Adrenal gland (tissue), 12 donors: ENCODE measurements around the gene ARPIN. TPM values are rescaled to one million over a fixed set of nuclear protein-coding genes. Genes with fewer than 3 reads are reported as not detected.

ENCODE experiments used
- DNase-seq, 7 donors: peaks; one replicate each; pipeline ENCODE4 v3.0.0-alpha.2; 2019 to 2020
- H3K27ac ChIP-seq, 5 donors: fragments of 200-600 bp; sonication (generic) in 4 of 5; 1 replicate in 3 of 5; 2 replicates in 2 of 5; pipeline versions ENCODE4 v1.5.1 to v1.8.0; 2016 to 2020; ENCODE audit warnings: mild to moderate bottlenecking in 1 of 5
- H3K27me3 ChIP-seq: fragments of 200-600 bp; 2 replicates; pipeline ENCODE4 v1.8.0; 2021
- H3K36me3 ChIP-seq, 2 donors: fragments of 200-600 bp; replicated peaks in 1 of 2; 1 replicate in 1 of 2; 2 replicates in 1 of 2; pipeline versions ENCODE4 v1.5.1 to v1.8.0; 2018 to 2022
- H3K4me1 ChIP-seq, 2 donors: fragments of 200-600 bp; replicated peaks in 1 of 2; 1 replicate in 1 of 2; 2 replicates in 1 of 2; pipeline versions ENCODE4 v1.5.1 to v1.8.0; 2018 to 2021
- H3K4me3 ChIP-seq, 4 donors: fragments of 200-600 bp; sonication (generic) in 3 of 4; one replicate each; pipeline ENCODE4 v1.5.1; 2016 to 2018
- H3K9me3 ChIP-seq, 3 donors: fragments of 200-600 bp; sonication (generic) in 1 of 3; replicated peaks in 1 of 3; 1 replicate in 2 of 3; 2 replicates in 1 of 3; pipeline versions ENCODE4 v1.5.1 to v1.8.0; 2016 to 2021
- CTCF ChIP-seq, 6 experiments: fragments of 450-650 bp in 4 of 6; fragments of 200-600 bp in 2 of 6; sonication (generic) in 1 of 6; IDR thresholded peaks; 1 replicate in 5 of 6; 2 replicates in 1 of 6; pipeline versions ENCODE4 v1.5.1 to v1.8.0; 2016 to 2021; ENCODE audit warnings: antibody characterized with exemption in 6 of 6, mild to moderate bottlenecking in 2 of 6, moderate library complexity in 1 of 6
- POLR2A ChIP-seq, 2 donors: fragments of 450-650 bp; IDR thresholded peaks; one replicate each; pipeline ENCODE4 v1.6.1; 2017; ENCODE audit warnings: antibody characterized with exemption in 2 of 2, mild to moderate bottlenecking in 2 of 2, moderate library complexity in 1 of 2
- WGBS, 4 donors: extraction: QIAGEN DNeasy Blood & Tissue Kit in 2 of 4; methylation state at CpG; one replicate each; pipeline versions ENCODE4 v1.1.5 to v1.1.7; 2013 to 2017; 5-methylcytosine and 5-hydroxymethylcytosine counted together
- intact Hi-C, 2 donors: fragments of 100-400 bp; cut with DNase I; formaldehyde crosslinking; loops; one replicate each; pipeline versions ENCODE4 v1.14.1 to v1.15.0; 2022 to 2023
- polyA plus RNA-seq, 3 donors: library from polyadenylated mRNA; stranded (reverse); fragments of 200-250 nt in 2 of 3; fragments of 350-450 nt in 1 of 3; fragmentation: Illumina TruSeq in 1 of 3; extraction: RNeasy Lipid Tissue Mini Kit (QIAGEN cat#74804) in 1 of 3; gene quantifications; one replicate each; pipeline ENCODE4 v1.2.3, GENCODE V29; 2013 to 2014
- total RNA-seq, 9 donors: library from RNA; depleted of rRNA in 4 of 9; stranded (reverse); fragments of >200 nt in 4 of 9; fragments of 120-200 nt in 1 of 9; fragmentation: NEBNext Ultra II Directional in 1 of 9; extraction: Animal tissue kit (Norgen Biotek cat#: 25700) in 1 of 9; gene quantifications; one replicate each; pipeline versions ENCODE4 v1.1.0 to v1.2.4, GENCODE V29; 2013 to 2023
- donor health status: healthy with polysubstance abuse.
- donor health status: Bipolar disorder and iron deficiency.
- donor health status: DM: yes; HTN: yes; CAD: no.
- donor health status: DM: no; HTN: no; CAD: no.
- donor health status: DM: no; HTN: no; CAD: no.
- donor health status: DM: yes; HTN: yes; CAD: no.

ARPIN gene
- total and polyA plus RNA-seq, 12 donors, result 5.6 to 18.2 (median 9.1) TPM

- DNase-seq, result no peak
- no peak for TF ChIP-seq CTCF (IDR thresholded peaks at IDR 0.05)
- no peak for TF ChIP-seq POLR2A (IDR thresholded peaks at IDR 0.05)
- intact Hi-C loops, result no loop called here
- H3K4me3 ChIP-seq, result no peak overlapping the region
- no peaks in the 10 kb centered on the region for H3K9me3 ChIP-seq
- H3K36me3 ChIP-seq, result no peaks in the 10 kb centered on the region
- no peaks in the 10 kb centered on the region for H3K4me1 ChIP-seq
- H3K27me3 ChIP-seq, result no peaks in the 10 kb centered on the region
- 80 to 88% (median 84%) methylated on average over 3 of the region's 3 CpGs for WGBS, 4 donors
- H3K27ac ChIP-seq, result no peak overlapping the region
Observed at GRCh38 chr15:89932880-89933279, 20.1 kb upstream of the ARPIN start.

- Histone ChIP-seq H3K4me3 (no peak overlapping the region), H3K27ac (no peak overlapping the region), H3K9me3 (no peaks in the 10 kb centered on the region), H3K36me3 (no peaks in the 10 kb centered on the region), H3K4me1 (no peaks in the 10 kb centered on the region), H3K27me3 (no peaks in the 10 kb centered on the region)
- 63 to 83% (median 73%) methylated on average over 4 of the region's 4 CpGs for WGBS, 4 donors
- DNase-seq, result no peak
- intact Hi-C loops, result no loop called here
- no peak for TF ChIP-seq CTCF (IDR thresholded peaks at IDR 0.05)
- no peak for TF ChIP-seq POLR2A (IDR thresholded peaks at IDR 0.05)
Observed at GRCh38 chr15:89928421-89928820, 15.7 kb upstream of the ARPIN start.

DNA sequence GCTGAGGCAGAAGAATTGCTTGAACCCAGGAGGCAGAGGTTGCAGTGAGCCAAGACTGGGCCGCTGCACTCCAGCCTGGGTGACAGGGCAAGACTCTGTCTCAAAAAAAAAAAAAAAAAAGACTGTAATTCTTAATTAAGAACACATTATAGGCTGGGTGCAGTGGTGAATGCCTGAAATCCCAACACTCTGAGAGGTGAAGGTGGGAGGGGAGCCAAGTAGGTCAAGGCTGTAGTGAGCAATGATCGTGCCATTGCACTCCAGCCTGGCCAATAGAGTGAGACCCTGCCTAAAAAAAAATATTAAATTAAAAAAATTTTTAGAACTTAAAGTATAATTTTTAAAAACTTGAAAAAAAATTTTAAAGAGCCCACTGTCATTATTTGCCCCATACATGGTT is 13.4 kb upstream of the ARPIN start:
- H3K9me3 ChIP-seq, result no peaks in the 10 kb centered on the region
- peak in 2 of 7 donors; percentile 28 to 45 for DNase-seq
- no peaks in the 10 kb centered on the region for H3K4me1 ChIP-seq

DNA sequence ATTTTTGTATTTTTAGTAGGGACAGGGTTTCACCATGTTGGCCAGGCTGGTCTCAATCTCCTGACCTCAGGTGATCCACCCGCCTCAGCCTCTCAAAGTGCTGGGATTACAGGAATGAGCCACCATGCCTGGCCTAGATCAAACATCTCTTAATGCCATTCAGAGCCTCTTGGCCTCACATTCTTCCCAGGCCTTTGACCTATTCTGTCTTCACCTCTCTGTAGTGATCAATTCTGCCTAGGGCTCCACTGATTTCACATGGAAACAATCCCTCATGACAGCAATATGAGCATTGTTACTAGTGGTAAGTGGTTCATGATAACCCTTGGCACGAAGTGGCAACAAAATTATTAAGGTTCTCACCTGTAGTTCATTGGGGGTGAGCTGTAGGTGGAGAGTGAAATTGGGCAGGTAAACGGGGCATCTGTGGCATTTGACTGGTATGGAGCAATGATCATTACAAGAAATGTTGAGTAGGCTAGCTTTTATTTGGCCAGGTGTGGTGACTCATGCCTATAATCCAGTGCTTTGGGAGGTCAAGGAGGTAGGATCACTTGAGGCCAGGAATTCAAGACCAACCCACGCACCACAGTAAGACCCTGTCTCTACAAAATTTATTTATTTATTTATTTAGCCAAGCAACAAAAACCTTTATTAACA is 4.8 kb upstream of the ARPIN start:
- WGBS, 4 donors, result 70 to 72% (median 72%) methylated on average over 4 of the region's 4 CpGs
- no peaks in the 10 kb centered on the region for H3K36me3 ChIP-seq
- no peak overlapping the region for H3K27ac ChIP-seq
- no peaks in the 10 kb centered on the region for H3K27me3 ChIP-seq
- no peaks in the 10 kb centered on the region for H3K9me3 ChIP-seq
- no peak for DNase-seq
- intact Hi-C loops, result no loop called here
- TF ChIP-seq POLR2A (IDR thresholded peaks at IDR 0.05) (no peak), CTCF (IDR thresholded peaks at IDR 0.05) (no peak)
- no peak overlapping the region for H3K4me3 ChIP-seq
- H3K4me1 ChIP-seq, result peaks cover 5% of the 10 kb centered on the region in 2 donors

More for the DNA sequence above, 13.4 kb upstream of the ARPIN start:
- Histone ChIP-seq H3K4me3 (no peak overlapping the region), H3K27ac (no peak overlapping the region), H3K27me3 (no peaks in the 10 kb centered on the region), H3K36me3 (no peaks in the 10 kb centered on the region)
- intact Hi-C loops, result no loop called here
- TF ChIP-seq CTCF (IDR thresholded peaks at IDR 0.05) (no peak), POLR2A (IDR thresholded peaks at IDR 0.05) (no peak)
- 57 to 66% (median 61%) methylated on average over 2 of the region's 2 CpGs for WGBS, 4 donors
